GM23248 (cell line): ENCODE results near the gene CHRNA9. TPM values are rescaled to one million over a fixed set of nuclear protein-coding genes. Genes with fewer than 3 reads are reported as not detected.
A peak's percentile ranks its signal among the peaks of the same experiment; 100 is the strongest.

Source experiments
- DNase-seq: peaks from one replicate; pipeline ENCODE4 v3.0.0-alpha.2; 2015
- H2AFZ ChIP-seq: fragments of 200-600 bp; sonication (generic); 2 replicates; pipeline ENCODE4 v1.6.1; 2016; ENCODE audit warnings: antibody characterized with exemption
- H3F3A ChIP-seq: fragments of 200-600 bp; sonication (generic); 2 replicates; pipeline ENCODE4 v1.6.1; 2016; ENCODE audit warnings: mild to moderate bottlenecking, antibody characterized with exemption, mixed run types; ENCODE audit not compliant: insufficient read depth
- H3K27ac ChIP-seq: fragments of 200-600 bp; sonication (generic); 2 replicates; pipeline ENCODE4 v1.5.1; 2016; ENCODE audit warnings: mild to moderate bottlenecking
- H3K27me3 ChIP-seq: fragments of 200-600 bp; sonication (generic); replicated peaks from 2 replicates; pipeline ENCODE4 v1.6.1; 2016; ENCODE audit warnings: mild to moderate bottlenecking; ENCODE audit not compliant: insufficient read depth
- H3K36me3 ChIP-seq: fragments of 200-600 bp; sonication (generic); 2 replicates; pipeline ENCODE4 v1.6.1; 2016; ENCODE audit warnings: low read depth, mild to moderate bottlenecking
- H3K4me1 ChIP-seq: fragments of 200-600 bp; sonication (generic); 2 replicates; pipeline ENCODE4 v1.6.1; 2016; ENCODE audit warnings: mild to moderate bottlenecking; ENCODE audit not compliant: insufficient read depth
- H3K4me2 ChIP-seq: fragments of 200-600 bp; sonication (generic); one replicate; pipeline ENCODE4 v1.6.1; 2016; ENCODE audit warnings: mild to moderate bottlenecking; ENCODE audit not compliant: unreplicated experiment
- H3K4me3 ChIP-seq: fragments of 200-600 bp; sonication (generic); 2 replicates; pipeline ENCODE4 v1.5.1; 2016; ENCODE audit warnings: mild to moderate bottlenecking
- H3K79me2 ChIP-seq: fragments of 200-600 bp; sonication (generic); 2 replicates; pipeline ENCODE4 v1.6.1; 2016; ENCODE audit warnings: mild to moderate bottlenecking; ENCODE audit not compliant: insufficient read depth
- H3K9ac ChIP-seq: fragments of 200-600 bp; sonication (generic); 2 replicates; pipeline ENCODE4 v1.6.1; 2016; ENCODE audit warnings: mild to moderate bottlenecking
- H3K9me2 ChIP-seq: fragments of 200-600 bp; sonication (generic); 2 replicates; pipeline ENCODE4 v1.6.1; 2016; ENCODE audit warnings: mixed run types, mild to moderate bottlenecking, moderate library complexity; ENCODE audit not compliant: insufficient read depth
- H3K9me3 ChIP-seq: fragments of 200-600 bp; sonication (generic); one replicate; pipeline ENCODE4 v1.6.1; 2017; ENCODE audit warnings: low read depth
- H4K20me1 ChIP-seq: fragments of 200-600 bp; sonication (generic); 2 replicates; pipeline ENCODE4 v1.6.0; 2016; ENCODE audit not compliant: insufficient read depth
- EZH2 ChIP-seq: fragments of 200-600 bp; sonication (generic); IDR thresholded peaks from 2 replicates; pipeline ENCODE4 v1.6.1; 2018; ENCODE audit warnings: antibody characterized with exemption, mild to moderate bottlenecking; ENCODE audit not compliant: insufficient read depth, poor library complexity, severe bottlenecking
- EZH2phosphoT487 ChIP-seq: fragments of 200-600 bp; sonication (generic); IDR thresholded peaks from 2 replicates; pipeline ENCODE4 v1.6.1; 2018; ENCODE audit warnings: antibody characterized with exemption, moderate library complexity, mild to moderate bottlenecking, low read depth; ENCODE audit not compliant: insufficient read depth
- WGBS, 2 experiments: methylation state at CpG; one replicate each; pipeline ENCODE4 v1.1.6; 2015 to 2017; ENCODE audit warnings: low lambda C conversion rate in 2 of 2, low coverage in 1 of 2; ENCODE audit errors: missing lambda C conversion rate in 2 of 2; 5-methylcytosine and 5-hydroxymethylcytosine counted together
- in situ Hi-C: fragments of 300-500 bp; cut with MboI; formaldehyde crosslinking; loops from 2 replicates; pipeline ENCODE4 v1.15.0; 2020
- polyA plus RNA-seq: library from polyadenylated mRNA; unstranded; fragments of >200 nt; fragmentation: Nextera tagmentation; extraction: Ambion mirVana; gene quantifications from 2 replicates; pipeline ENCODE4 v1.2.1, GENCODE V29; 2016
- total RNA-seq: library from RNA; depleted of rRNA; stranded (reverse); fragments of >200 nt; shearing (Covaris generic); gene quantifications from 2 replicates; pipeline ENCODE4 v1.2.3, GENCODE V29; 2014

Gene CHRNA9
- total and polyA plus RNA-seq, 2 experiments from 2014 or later = 0.97 to 1.2 TPM

DNA sequence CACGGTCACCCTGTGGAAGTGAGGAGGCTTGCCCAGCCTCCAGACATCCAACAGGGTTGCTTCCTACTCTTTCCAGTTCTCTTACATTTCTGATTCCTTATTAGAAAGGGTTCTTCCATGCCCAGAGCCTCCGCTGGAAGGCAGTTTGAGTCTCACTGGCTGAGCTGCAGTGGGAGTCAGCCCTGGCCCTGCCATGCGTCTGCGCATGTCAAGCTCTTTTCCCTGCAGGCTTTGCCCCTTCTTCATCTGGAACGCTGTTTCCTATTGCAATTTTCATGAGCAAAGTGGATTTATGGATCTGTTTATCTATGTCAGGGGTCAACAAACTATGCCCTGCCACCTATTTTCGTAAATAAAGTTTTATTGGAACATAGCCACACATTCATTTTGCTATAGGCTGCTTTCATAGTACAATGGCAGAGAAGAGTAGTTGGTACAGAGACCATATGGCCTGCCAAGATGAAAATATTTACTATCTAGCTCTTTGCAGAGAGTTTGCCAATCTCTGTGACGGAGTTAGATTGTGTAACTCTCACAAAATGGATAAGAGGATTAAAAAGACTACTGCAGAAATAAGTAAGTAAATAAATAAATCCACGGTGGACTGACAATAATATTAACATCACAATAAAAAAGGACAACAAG is 3.9 kb upstream of the CHRNA9 start:
- no peak overlapping the region for H2AFZ ChIP-seq
- in situ Hi-C loops = no loop called here
- no peaks in the 10 kb centered on the region for H3K9me2 ChIP-seq
- no peak overlapping the region for H3K4me2 ChIP-seq
- no peak overlapping the region for H3K9ac ChIP-seq
- H3K27ac ChIP-seq = no peak overlapping the region
- WGBS, 2 experiments = 74 to 83% methylated on average over 8 of the region's 8 CpGs
- no peak for DNase-seq
- no peaks in the 10 kb centered on the region for H3K27me3 ChIP-seq
- H3K36me3 ChIP-seq = no peaks in the 10 kb centered on the region
- no peaks in the 10 kb centered on the region for H4K20me1 ChIP-seq
- TF ChIP-seq EZH2 (no peak), EZH2phosphoT487 (no peak)
- peaks cover 31% of the 10 kb centered on the region for H3F3A ChIP-seq
- no peak overlapping the region for H3K4me3 ChIP-seq
- H3K79me2 ChIP-seq = no peaks in the 10 kb centered on the region
- H3K4me1 ChIP-seq = peaks cover 30% of the 10 kb centered on the region
- H3K9me3 ChIP-seq = no peaks in the 10 kb centered on the region

DNA sequence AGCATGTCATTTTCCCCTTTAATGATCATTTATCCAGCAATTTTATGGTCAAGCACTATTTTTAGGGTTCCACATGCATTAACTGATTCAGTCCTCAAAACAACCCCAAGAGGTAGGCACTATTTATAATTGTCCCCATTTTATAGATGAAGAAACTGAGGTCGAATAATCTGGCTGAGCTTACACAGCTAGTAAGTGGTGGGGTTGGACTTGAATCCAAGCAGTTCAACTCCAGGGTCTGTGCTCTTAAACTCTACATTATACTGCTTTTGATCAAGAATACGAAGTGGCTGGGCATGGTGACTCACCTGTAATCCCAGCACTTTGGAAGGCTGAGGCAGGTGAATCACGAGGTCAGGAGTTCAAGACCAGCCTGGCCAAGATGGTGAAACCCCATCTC is 3.2 kb upstream of the CHRNA9 start:
- WGBS, 2 experiments = 65 to 77% methylated on average over 3 of the region's 3 CpGs
- H3K9ac ChIP-seq = no peak overlapping the region
- H3K4me3 ChIP-seq = no peak overlapping the region
- no peak overlapping the region for H3K4me2 ChIP-seq
- no peak for TF ChIP-seq EZH2phosphoT487
- TF ChIP-seq EZH2 = no peak
- no peaks in the 10 kb centered on the region for H3K9me3 ChIP-seq
- no peaks in the 10 kb centered on the region for H4K20me1 ChIP-seq
- H3K36me3 ChIP-seq = no peaks in the 10 kb centered on the region
- DNase-seq = no peak
- H3K79me2 ChIP-seq = no peaks in the 10 kb centered on the region
- no peaks in the 10 kb centered on the region for H3K27me3 ChIP-seq
- H3K4me1 ChIP-seq = peaks cover 33% of the 10 kb centered on the region
- in situ Hi-C loops = no loop called here
- no peak overlapping the region for H2AFZ ChIP-seq
- H3K9me2 ChIP-seq = no peaks in the 10 kb centered on the region
- no peak overlapping the region for H3K27ac ChIP-seq
- H3F3A ChIP-seq = peaks cover 33% of the 10 kb centered on the region

DNA sequence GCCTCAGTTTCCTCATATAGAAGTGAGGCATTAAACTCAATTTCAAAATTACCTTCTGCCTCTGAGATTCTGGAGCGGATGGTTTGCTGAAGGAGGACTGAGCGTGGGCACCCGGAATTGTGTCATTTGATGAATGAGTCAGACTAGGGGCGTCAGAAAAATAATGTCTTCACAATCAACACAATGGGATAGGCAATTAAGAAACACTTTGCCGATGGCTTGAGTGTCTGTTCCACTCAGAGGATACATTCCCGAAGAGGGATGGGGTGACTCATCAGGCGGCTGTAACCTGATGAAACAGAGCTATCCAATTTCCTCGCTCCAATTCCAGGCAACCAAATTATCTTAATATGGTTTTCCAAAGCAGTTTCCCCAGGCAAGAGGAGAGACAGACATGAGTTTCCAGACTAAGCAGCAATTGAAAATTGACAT is 1.2 kb upstream of the CHRNA9 start:
- TF ChIP-seq EZH2phosphoT487 (no peak), EZH2 (no peak)
- in situ Hi-C loops = no loop called here
- Histone ChIP-seq H3K9me2 (no peaks in the 10 kb centered on the region), H3K9ac (peak overlapping the region; percentile 45), H3K9me3 (no peaks in the 10 kb centered on the region), H3K4me3 (peak overlapping the region; percentile 17), H3K4me1 (peaks cover 34% of the 10 kb centered on the region), H3K27me3 (no peaks in the 10 kb centered on the region), H4K20me1 (no peaks in the 10 kb centered on the region), H3K36me3 (no peaks in the 10 kb centered on the region), H3K27ac (peak overlapping the region; percentile 67), H3K4me2 (peak overlapping the region; percentile 54), H3F3A (peaks cover 33% of the 10 kb centered on the region), H2AFZ (peak overlapping the region; percentile 10; the same call in 1 of the 2 replicates), H3K79me2 (no peaks in the 10 kb centered on the region)
- 1 to 4% methylated on average over 8 of the region's 8 CpGs for WGBS, 2 experiments
- DNase-seq = peak; percentile 91

DNA sequence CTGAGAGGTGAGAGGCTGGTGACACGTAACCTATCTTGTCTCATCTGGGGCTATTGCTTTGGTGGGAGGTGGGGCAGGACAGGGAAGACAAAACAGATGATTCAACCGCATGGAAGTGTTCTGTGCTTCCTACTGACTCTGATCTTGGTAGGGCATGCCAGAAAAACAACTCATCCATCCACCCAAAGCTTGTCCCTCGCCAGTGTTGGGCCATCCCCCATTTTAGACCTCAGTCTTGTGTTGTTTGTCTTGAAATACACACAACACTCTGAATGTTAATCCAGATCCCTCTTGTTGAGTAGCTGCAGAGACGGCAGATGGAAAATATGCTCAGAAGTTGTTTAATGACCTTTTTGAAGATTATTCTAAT is 377 bp downstream of the CHRNA9 start:
- H4K20me1 ChIP-seq = no peaks in the 10 kb centered on the region
- H2AFZ ChIP-seq = peak overlapping the region; percentile 44
- WGBS, 2 experiments = 23 to 26% methylated on average over 4 of the region's 4 CpGs
- peak overlapping the region; percentile 59 for H3K4me2 ChIP-seq
- H3K27me3 ChIP-seq = no peaks in the 10 kb centered on the region
- peak; percentile 92 for DNase-seq
- H3K4me3 ChIP-seq = no peak overlapping the region
- H3K79me2 ChIP-seq = no peaks in the 10 kb centered on the region
- peak overlapping the region; percentile 27; the same call in 1 of the 2 replicates for H3K9ac ChIP-seq
- peak overlapping the region; percentile 67 for H3K27ac ChIP-seq
- peaks cover 38% of the 10 kb centered on the region for H3F3A ChIP-seq
- no peaks in the 10 kb centered on the region for H3K9me3 ChIP-seq
- H3K4me1 ChIP-seq = peaks cover 41% of the 10 kb centered on the region
- no peak for TF ChIP-seq EZH2phosphoT487
- TF ChIP-seq EZH2 = no peak
- H3K9me2 ChIP-seq = no peaks in the 10 kb centered on the region
- no peaks in the 10 kb centered on the region for H3K36me3 ChIP-seq
- in situ Hi-C loops = no loop called here

DNA sequence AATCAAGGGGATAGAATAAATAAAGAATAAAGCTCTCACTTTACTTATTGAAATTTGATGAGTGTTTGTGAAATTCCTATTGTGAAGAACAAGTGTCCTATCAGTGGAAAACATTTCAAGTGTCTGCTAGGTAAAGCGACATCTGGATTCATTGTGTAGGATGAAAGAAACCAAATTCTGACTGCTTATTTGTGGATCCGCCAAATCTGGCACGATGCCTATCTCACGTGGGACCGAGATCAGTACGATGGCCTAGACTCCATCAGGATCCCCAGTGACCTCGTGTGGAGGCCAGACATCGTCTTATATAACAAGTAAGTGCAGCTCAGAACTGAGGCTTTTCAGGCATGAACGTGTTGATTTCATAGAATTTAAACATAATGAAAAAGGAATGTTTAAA is 1.9 kb downstream of the CHRNA9 start:
- H3K27me3 ChIP-seq = no peaks in the 10 kb centered on the region
- no peak overlapping the region for H3K27ac ChIP-seq
- no peak overlapping the region for H2AFZ ChIP-seq
- peaks cover 38% of the 10 kb centered on the region for H3F3A ChIP-seq
- no peak overlapping the region for H3K9ac ChIP-seq
- H3K36me3 ChIP-seq = no peaks in the 10 kb centered on the region
- TF ChIP-seq EZH2 = no peak
- no peak for TF ChIP-seq EZH2phosphoT487
- no peaks in the 10 kb centered on the region for H3K9me3 ChIP-seq
- H3K9me2 ChIP-seq = no peaks in the 10 kb centered on the region
- no peaks in the 10 kb centered on the region for H4K20me1 ChIP-seq
- H3K79me2 ChIP-seq = no peaks in the 10 kb centered on the region
- no peak overlapping the region for H3K4me2 ChIP-seq
- 49 to 50% methylated on average over 9 of the region's 9 CpGs for WGBS, 2 experiments
- peaks cover 41% of the 10 kb centered on the region for H3K4me1 ChIP-seq
- in situ Hi-C loops = no loop called here
- H3K4me3 ChIP-seq = no peak overlapping the region
- DNase-seq = no peak
